Adrenal gland (tissue), 12 donors: ENCODE measurements around the gene OS9. TPM values are rescaled to one million over a fixed set of nuclear protein-coding genes. Genes with fewer than 3 reads are reported as not detected.

Experiments used
- DNase-seq, 7 donors: peaks; one replicate each; pipeline ENCODE4 v3.0.0-alpha.2; 2019 to 2020
- H3K27ac ChIP-seq, 5 donors: fragments of 200-600 bp; sonication (generic) in 4 of 5; 1 replicate in 3 of 5; 2 replicates in 2 of 5; pipeline versions ENCODE4 v1.5.1 to v1.8.0; 2016 to 2020; ENCODE audit warnings: mild to moderate bottlenecking in 1 of 5
- H3K27me3 ChIP-seq: fragments of 200-600 bp; 2 replicates; pipeline ENCODE4 v1.8.0; 2021
- H3K36me3 ChIP-seq, 2 donors: fragments of 200-600 bp; replicated peaks in 1 of 2; 1 replicate in 1 of 2; 2 replicates in 1 of 2; pipeline versions ENCODE4 v1.5.1 to v1.8.0; 2018 to 2022
- H3K4me1 ChIP-seq, 2 donors: fragments of 200-600 bp; replicated peaks in 1 of 2; 1 replicate in 1 of 2; 2 replicates in 1 of 2; pipeline versions ENCODE4 v1.5.1 to v1.8.0; 2018 to 2021
- H3K4me3 ChIP-seq, 4 donors: fragments of 200-600 bp; sonication (generic) in 3 of 4; one replicate each; pipeline ENCODE4 v1.5.1; 2016 to 2018
- H3K9me3 ChIP-seq, 3 donors: fragments of 200-600 bp; sonication (generic) in 1 of 3; replicated peaks in 1 of 3; 1 replicate in 2 of 3; 2 replicates in 1 of 3; pipeline versions ENCODE4 v1.5.1 to v1.8.0; 2016 to 2021
- CTCF ChIP-seq, 6 experiments: fragments of 450-650 bp in 4 of 6; fragments of 200-600 bp in 2 of 6; sonication (generic) in 1 of 6; IDR thresholded peaks; 1 replicate in 5 of 6; 2 replicates in 1 of 6; pipeline versions ENCODE4 v1.5.1 to v1.8.0; 2016 to 2021; ENCODE audit warnings: antibody characterized with exemption in 6 of 6, mild to moderate bottlenecking in 2 of 6, moderate library complexity in 1 of 6
- POLR2A ChIP-seq, 2 donors: fragments of 450-650 bp; IDR thresholded peaks; one replicate each; pipeline ENCODE4 v1.6.1; 2017; ENCODE audit warnings: antibody characterized with exemption in 2 of 2, mild to moderate bottlenecking in 2 of 2, moderate library complexity in 1 of 2
- WGBS, 4 donors: extraction: QIAGEN DNeasy Blood & Tissue Kit in 2 of 4; methylation state at CpG; one replicate each; pipeline versions ENCODE4 v1.1.5 to v1.1.7; 2013 to 2017; 5-methylcytosine and 5-hydroxymethylcytosine counted together
- intact Hi-C, 2 donors: fragments of 100-400 bp; cut with DNase I; formaldehyde crosslinking; loops; one replicate each; pipeline versions ENCODE4 v1.14.1 to v1.15.0; 2022 to 2023
- polyA plus RNA-seq, 3 donors: library from polyadenylated mRNA; stranded (reverse); fragments of 200-250 nt in 2 of 3; fragments of 350-450 nt in 1 of 3; fragmentation: Illumina TruSeq in 1 of 3; extraction: RNeasy Lipid Tissue Mini Kit (QIAGEN cat#74804) in 1 of 3; gene quantifications; one replicate each; pipeline ENCODE4 v1.2.3, GENCODE V29; 2013 to 2014
- total RNA-seq, 9 donors: library from RNA; depleted of rRNA in 4 of 9; stranded (reverse); fragments of >200 nt in 4 of 9; fragments of 120-200 nt in 1 of 9; fragmentation: NEBNext Ultra II Directional in 1 of 9; extraction: Animal tissue kit (Norgen Biotek cat#: 25700) in 1 of 9; gene quantifications; one replicate each; pipeline versions ENCODE4 v1.1.0 to v1.2.4, GENCODE V29; 2013 to 2023
- donor health status: healthy with polysubstance abuse.
- donor health status: Bipolar disorder and iron deficiency.
- donor health status: DM: yes; HTN: yes; CAD: no.
- donor health status: DM: no; HTN: no; CAD: no.
- donor health status: DM: no; HTN: no; CAD: no.
- donor health status: DM: yes; HTN: yes; CAD: no.

The OS9 gene
- total and polyA plus RNA-seq, 12 donors = 155 to 428 (median 272) TPM

GRCh38 chr12:57716305-57716704 is 22.4 kb downstream of the OS9 start:
- H3K9me3 ChIP-seq = no peaks in the 10 kb centered on the region
- no peaks in the 10 kb centered on the region for H3K27me3 ChIP-seq
- intact Hi-C loops = no loop called here
- H3K36me3 ChIP-seq = peaks cover 0 to 69% of the 10 kb centered on the region in 2 donors
- TF ChIP-seq CTCF (IDR thresholded peaks at IDR 0.05) = no peak
- TF ChIP-seq POLR2A (IDR thresholded peaks at IDR 0.05) = no peak
- peak in 1 of 7 donors; percentile 33 for DNase-seq
- H3K4me3 ChIP-seq = no peak overlapping the region
- 91 to 97% (median 93%) methylated on average over 4 of the region's 4 CpGs for WGBS, 4 donors
- H3K4me1 ChIP-seq = no peaks in the 10 kb centered on the region
- H3K27ac ChIP-seq = no peak overlapping the region

DNA sequence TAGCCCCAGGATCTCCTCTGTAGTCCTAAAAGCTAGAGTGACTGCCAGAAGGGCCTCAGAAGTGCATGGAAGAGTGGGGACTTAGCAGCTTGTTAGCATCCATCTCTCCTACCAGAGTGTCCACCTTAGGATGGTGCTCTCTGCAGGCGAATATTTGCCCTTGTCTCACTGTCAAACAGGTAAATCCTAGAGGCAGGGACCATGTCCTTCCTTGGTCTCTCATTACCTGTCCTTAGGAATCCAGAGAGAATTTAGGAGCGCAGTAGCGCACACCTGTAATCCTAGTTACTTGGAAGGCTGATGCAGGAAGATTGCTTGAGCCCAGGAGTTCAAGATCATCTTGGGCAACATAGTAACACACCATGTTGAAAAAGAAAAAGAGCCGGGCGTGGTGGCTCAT is 23.2 kb downstream of the OS9 start:
- Histone ChIP-seq H3K4me3 (no peak overlapping the region), H3K4me1 (no peaks in the 10 kb centered on the region), H3K27me3 (no peaks in the 10 kb centered on the region), H3K36me3 (peaks cover 0 to 74% of the 10 kb centered on the region in 2 donors), H3K9me3 (no peaks in the 10 kb centered on the region), H3K27ac (no peak overlapping the region)
- TF ChIP-seq POLR2A (IDR thresholded peaks at IDR 0.05) (no peak), CTCF (IDR thresholded peaks at IDR 0.05) (no peak)
- DNase-seq = peak in 1 of 7 donors; percentile 27
- intact Hi-C loops = no loop called here
- 95 to 98% (median 97%) methylated on average over 5 of the region's 5 CpGs for WGBS, 4 donors

GRCh38 chr12:57717846-57718640 is 24.1 kb downstream of the OS9 start:
- no peak for TF ChIP-seq POLR2A (IDR thresholded peaks at IDR 0.05)
- no peak for TF ChIP-seq CTCF (IDR thresholded peaks at IDR 0.05)
- peak in 1 of 7 donors; percentile 23 for DNase-seq
- Histone ChIP-seq H3K27ac (no peak overlapping the region), H3K9me3 (no peaks in the 10 kb centered on the region), H3K4me3 (no peak overlapping the region), H3K27me3 (no peaks in the 10 kb centered on the region), H3K4me1 (no peaks in the 10 kb centered on the region), H3K36me3 (peaks cover 0 to 74% of the 10 kb centered on the region in 2 donors)
- intact Hi-C loops = no loop called here
- WGBS, 4 donors = 95 to 97% (median 96%) methylated on average over 20 to 22 of the region's 22 CpGs

- intact Hi-C loops = no loop called here
- H3K27ac ChIP-seq = no peak overlapping the region
- TF ChIP-seq POLR2A (IDR thresholded peaks at IDR 0.05) (no peak), CTCF (IDR thresholded peaks at IDR 0.05) (no peak)
- 96 to 97% (median 96%) methylated on average over 15 of the region's 15 CpGs for WGBS, 4 donors
- peak in 1 of 7 donors; percentile 44 for DNase-seq
- peaks cover 0 to 74% of the 10 kb centered on the region in 2 donors for H3K36me3 ChIP-seq
- no peaks in the 10 kb centered on the region for H3K27me3 ChIP-seq
- H3K9me3 ChIP-seq = no peaks in the 10 kb centered on the region
- no peaks in the 10 kb centered on the region for H3K4me1 ChIP-seq
- no peak overlapping the region for H3K4me3 ChIP-seq
These were observed 25.0 kb downstream of the OS9 start for GRCh38 chr12:57718641-57719528.
